KMS-11 (cell line): ENCODE results near the gene LIMS1.
"Not testable (repeated sequence)": the region's sequence is repeated elsewhere in the genome, so short reads cannot be mapped to it uniquely, and the experiment has no call there.

Experiments used
- H2AFZ ChIP-seq: fragments of 200-600 bp; sonication (generic); 2 replicates; pipeline ENCODE4 v1.6.1; 2016; ENCODE audit warnings: antibody characterized with exemption, mixed run types, low read depth
- H3K27ac ChIP-seq: fragments of 200-600 bp; sonication (generic); 2 replicates; pipeline ENCODE4 v1.6.1; 2016; ENCODE audit warnings: mild to moderate bottlenecking, mixed run types
- H3K27me3 ChIP-seq: fragments of 200-600 bp; sonication (generic); 2 replicates; pipeline ENCODE4 v1.6.1; 2017; ENCODE audit warnings: mild to moderate bottlenecking, low read depth, mixed run types, moderate library complexity; ENCODE audit not compliant: insufficient read depth
- H3K36me3 ChIP-seq: fragments of 200-600 bp; sonication (generic); 2 replicates; pipeline ENCODE4 v1.6.1; 2017; ENCODE audit warnings: mild to moderate bottlenecking, mixed run types; ENCODE audit not compliant: insufficient read depth
- H3K4me1 ChIP-seq: fragments of 200-600 bp; sonication (generic); 2 replicates; pipeline ENCODE4 v1.6.1; 2016; ENCODE audit warnings: mild to moderate bottlenecking, low read depth, mixed run types; ENCODE audit not compliant: poor library complexity, severe bottlenecking
- H3K4me2 ChIP-seq: fragments of 200-600 bp; sonication (generic); 2 replicates; pipeline ENCODE4 v1.7.0; 2016; ENCODE audit warnings: mild to moderate bottlenecking, mixed run types
- H3K4me3 ChIP-seq: fragments of 200-600 bp; sonication (generic); IDR thresholded peaks from 2 replicates; pipeline ENCODE4 v1.6.1; 2017; ENCODE audit warnings: low read depth, low read length, mixed read lengths; ENCODE audit not compliant: insufficient read depth
- H3K79me2 ChIP-seq: fragments of 200-600 bp; sonication (generic); 2 replicates; pipeline ENCODE4 v1.6.1; 2016; ENCODE audit warnings: low read depth, mixed run types; ENCODE audit not compliant: insufficient read depth
- H3K9ac ChIP-seq: fragments of 200-600 bp; sonication (generic); 2 replicates; pipeline ENCODE4 v1.6.1; 2016; ENCODE audit warnings: mild to moderate bottlenecking, mixed run types
- H4K20me1 ChIP-seq: fragments of 200-600 bp; sonication (generic); 2 replicates; pipeline ENCODE4 v1.6.1; 2016; ENCODE audit warnings: mild to moderate bottlenecking, mixed run types; ENCODE audit not compliant: insufficient read depth

Gene LIMS1

DNA sequence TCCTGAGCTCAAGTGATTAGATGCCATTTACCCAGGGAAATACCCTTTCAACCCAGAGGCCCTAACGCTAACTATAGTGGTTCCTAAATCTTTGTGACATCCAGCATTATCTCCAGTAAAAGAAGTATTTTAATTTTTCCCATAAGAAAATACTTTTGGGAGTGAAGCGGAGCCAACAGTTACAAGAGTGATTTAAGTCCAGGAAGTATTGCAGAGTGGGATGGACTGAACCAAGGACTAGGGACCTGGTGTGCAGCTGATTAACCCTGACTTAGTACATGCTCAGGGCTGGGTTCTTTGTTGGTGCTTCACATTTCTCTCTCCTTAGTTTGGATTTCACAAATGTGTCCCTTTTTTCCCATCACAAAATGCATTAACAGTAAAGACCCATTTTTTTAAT is 129.1 kb downstream of the LIMS1 start:
- H3K9ac ChIP-seq, H4K20me1 ChIP-seq, H3K4me3 ChIP-seq, H3K79me2 ChIP-seq, H2AFZ ChIP-seq, H3K4me1 ChIP-seq, H3K27me3 ChIP-seq, H3K27ac ChIP-seq, H3K4me2 ChIP-seq, H3K36me3 ChIP-seq: not testable (repeated sequence)

DNA sequence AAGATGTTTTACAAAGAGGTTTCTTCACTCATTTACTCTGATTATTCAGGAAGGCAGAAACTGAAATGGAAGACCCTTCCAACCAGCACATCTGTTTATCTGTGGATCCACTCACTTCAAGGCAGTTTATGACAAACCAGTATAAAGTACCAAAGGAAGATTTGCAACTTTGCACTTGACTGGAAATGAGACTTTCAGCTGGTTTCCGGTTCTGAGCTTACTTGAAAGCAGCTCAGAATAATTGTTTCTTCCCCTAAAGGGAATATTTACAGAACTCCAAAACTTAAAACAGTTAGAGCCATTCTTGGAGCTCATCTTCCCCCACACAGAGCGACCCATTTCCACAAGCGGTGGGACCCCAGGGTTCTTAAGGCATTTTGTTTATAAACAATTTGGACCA is 129.8 kb downstream of the LIMS1 start:
- not testable (repeated sequence) for H3K4me3 ChIP-seq, H3K27ac ChIP-seq, H4K20me1 ChIP-seq, H3K79me2 ChIP-seq, H2AFZ ChIP-seq, H3K4me1 ChIP-seq, H3K27me3 ChIP-seq, H3K36me3 ChIP-seq, H3K9ac ChIP-seq, H3K4me2 ChIP-seq

GRCh38 chr2:108664979-108665378 is 130.7 kb downstream of the LIMS1 start:
- not testable (repeated sequence) for H3K27ac ChIP-seq, H3K4me3 ChIP-seq, H3K79me2 ChIP-seq, H3K4me1 ChIP-seq, H3K27me3 ChIP-seq, H3K36me3 ChIP-seq, H2AFZ ChIP-seq, H4K20me1 ChIP-seq, H3K4me2 ChIP-seq, H3K9ac ChIP-seq

DNA sequence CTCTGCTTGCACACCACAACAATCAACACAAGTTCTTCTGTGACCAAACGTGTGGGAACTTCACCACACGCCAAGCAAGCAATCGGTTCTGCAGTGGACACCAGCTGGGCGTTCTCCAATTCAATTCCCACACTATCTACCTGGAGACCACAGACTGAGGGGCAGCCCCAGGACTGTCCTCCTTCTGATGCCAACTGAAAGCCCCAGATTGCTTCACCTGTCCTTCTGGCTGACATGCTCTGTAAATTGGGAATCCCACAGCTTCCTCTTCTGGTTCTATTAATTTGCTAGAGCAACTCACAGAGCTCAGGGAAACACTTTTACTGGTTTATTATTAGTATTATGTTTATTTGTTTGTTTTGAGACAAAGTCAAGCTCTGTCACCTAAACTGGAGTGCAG is 131.7 kb downstream of the LIMS1 start:
- H3K27me3 ChIP-seq, H3K4me1 ChIP-seq, H3K9ac ChIP-seq, H3K36me3 ChIP-seq, H3K79me2 ChIP-seq, H4K20me1 ChIP-seq, H3K4me3 ChIP-seq, H2AFZ ChIP-seq, H3K27ac ChIP-seq, H3K4me2 ChIP-seq: not testable (repeated sequence)

- H3K79me2 ChIP-seq, H3K27me3 ChIP-seq, H3K36me3 ChIP-seq, H4K20me1 ChIP-seq, H3K27ac ChIP-seq, H3K4me3 ChIP-seq, H2AFZ ChIP-seq, H3K4me2 ChIP-seq, H3K9ac ChIP-seq, H3K4me1 ChIP-seq: not testable (repeated sequence)
Measured at GRCh38 chr2:108667140-108667539, 132.9 kb downstream of the LIMS1 start.

- not testable (repeated sequence) for H3K79me2 ChIP-seq, H3K4me3 ChIP-seq, H3K36me3 ChIP-seq, H3K4me2 ChIP-seq, H3K27me3 ChIP-seq, H3K27ac ChIP-seq, H3K9ac ChIP-seq, H4K20me1 ChIP-seq, H3K4me1 ChIP-seq, H2AFZ ChIP-seq
Measured at GRCh38 chr2:108670282-108670681, 136.0 kb downstream of the LIMS1 start.

- H3K36me3 ChIP-seq, H3K9ac ChIP-seq: not testable (repeated sequence)
Measured at GRCh38 chr2:108672200-108672805, 138.0 kb downstream of the LIMS1 start.

DNA sequence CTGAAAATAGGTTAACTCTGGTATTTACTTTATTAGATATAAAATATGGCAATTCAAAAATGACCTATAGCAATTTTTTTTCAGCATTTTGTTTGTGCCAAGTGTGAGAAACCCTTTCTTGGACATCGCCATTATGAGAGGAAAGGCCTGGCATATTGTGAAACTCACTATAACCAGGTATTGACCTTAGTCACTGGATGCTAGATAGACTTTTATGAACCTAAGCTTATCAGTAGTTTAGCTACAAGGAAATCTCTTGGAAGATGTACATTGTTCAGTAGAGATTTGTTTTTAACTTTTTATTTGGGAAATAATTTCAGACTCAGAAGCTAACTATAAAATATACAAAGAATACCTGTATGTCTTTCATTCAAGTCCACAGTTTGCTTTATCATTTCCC is 142.3 kb downstream of the LIMS1 start:
- not testable (repeated sequence) for H3K4me1 ChIP-seq, H3K36me3 ChIP-seq, H3K79me2 ChIP-seq, H3K27ac ChIP-seq, H3K9ac ChIP-seq, H4K20me1 ChIP-seq, H3K27me3 ChIP-seq, H3K4me2 ChIP-seq, H2AFZ ChIP-seq, H3K4me3 ChIP-seq

More at GRCh38 chr2:108672200-108672805, 138.0 kb downstream of the LIMS1 start:
- H2AFZ ChIP-seq, H3K4me2 ChIP-seq, H4K20me1 ChIP-seq, H3K4me1 ChIP-seq, H3K4me3 ChIP-seq, H3K79me2 ChIP-seq, H3K27ac ChIP-seq, H3K27me3 ChIP-seq: not testable (repeated sequence)

DNA sequence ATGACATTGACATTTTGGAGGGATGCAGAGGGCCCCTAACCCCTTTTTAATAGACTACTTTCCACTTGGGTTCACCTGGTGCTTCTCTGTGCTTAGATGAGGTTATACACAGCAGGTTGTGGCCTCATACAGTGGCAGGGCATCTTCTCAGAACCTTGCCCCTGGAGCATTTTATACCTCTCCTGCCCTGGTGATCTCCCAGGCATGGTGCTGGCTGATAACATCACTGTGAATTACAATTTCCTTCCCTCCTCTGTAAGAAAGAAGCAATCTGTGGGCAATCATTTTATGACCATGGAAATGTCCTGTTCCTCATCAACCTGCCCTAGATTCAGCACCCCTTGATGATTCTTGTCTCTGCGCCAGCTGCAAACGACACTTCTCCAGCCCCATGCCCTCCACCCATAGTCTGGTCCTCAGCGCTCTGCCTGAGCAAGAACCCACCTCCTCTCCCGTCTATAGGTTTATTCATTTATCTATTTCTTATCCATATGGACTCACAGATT is 143.0 kb downstream of the LIMS1 start:
- H3K27ac ChIP-seq, H3K4me3 ChIP-seq, H4K20me1 ChIP-seq, H2AFZ ChIP-seq, H3K4me2 ChIP-seq, H3K4me1 ChIP-seq, H3K9ac ChIP-seq, H3K36me3 ChIP-seq, H3K79me2 ChIP-seq, H3K27me3 ChIP-seq: not testable (repeated sequence)

- not testable (repeated sequence) for H3K9ac ChIP-seq, H3K4me2 ChIP-seq
Measured at GRCh38 chr2:108678198-108678651, 144.0 kb downstream of the LIMS1 start.

More at GRCh38 chr2:108678198-108678651, 144.0 kb downstream of the LIMS1 start:
- not testable (repeated sequence) for H3K27me3 ChIP-seq, H3K4me3 ChIP-seq, H2AFZ ChIP-seq, H4K20me1 ChIP-seq, H3K27ac ChIP-seq, H3K36me3 ChIP-seq, H3K79me2 ChIP-seq, H3K4me1 ChIP-seq
